Measurements from ENCODE around the gene PCDHGA11. TPM values are rescaled to one million over a fixed set of nuclear protein-coding genes. Genes with fewer than 3 reads are reported as not detected.

Gene PCDHGA11
- total and polyA plus RNA-seq, 9 of the 15 experiments (the other 6 are each of a cell fraction or from before 2014, with no cell fraction given), result 0.04 to 0.07 (median 0.04) TPM; not detected in 4

DNA sequence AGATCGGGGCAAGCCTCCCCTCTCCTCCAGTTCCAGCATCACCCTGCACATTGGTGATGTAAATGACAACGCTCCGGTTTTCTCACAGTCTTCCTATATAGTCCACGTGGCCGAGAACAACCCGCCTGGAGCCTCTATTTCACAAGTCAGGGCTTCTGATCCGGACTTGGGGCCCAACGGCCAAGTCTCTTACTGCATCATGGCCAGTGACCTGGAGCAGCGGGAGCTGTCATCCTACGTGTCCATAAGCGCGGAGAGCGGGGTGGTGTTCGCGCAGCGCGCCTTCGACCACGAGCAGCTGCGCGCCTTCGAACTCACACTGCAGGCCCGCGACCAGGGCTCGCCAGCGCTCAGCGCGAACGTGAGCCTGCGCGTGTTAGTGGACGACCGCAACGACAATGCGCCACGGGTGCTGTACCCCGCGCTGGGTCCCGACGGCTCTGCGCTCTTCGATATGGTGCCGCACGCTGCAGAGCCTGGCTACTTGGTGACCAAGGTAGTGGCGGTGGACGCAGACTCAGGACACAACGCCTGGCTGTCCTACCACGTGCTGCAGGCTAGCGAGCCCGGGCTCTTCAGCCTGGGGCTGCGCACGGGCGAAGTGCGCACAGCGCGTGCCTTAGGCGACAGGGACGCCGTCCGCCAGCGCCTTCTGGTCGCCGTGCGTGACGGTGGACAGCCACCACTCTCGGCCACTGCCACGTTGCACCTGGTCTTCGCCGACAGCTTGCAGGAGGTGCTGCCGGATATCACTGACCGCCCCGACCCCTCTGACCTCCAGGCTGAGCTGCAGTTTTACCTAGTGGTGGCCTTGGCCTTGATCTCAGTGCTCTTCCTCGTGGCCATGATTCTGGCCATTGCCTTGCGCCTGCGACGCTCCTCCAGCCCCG, 31.5 kb upstream of the PCDHGA11 start:
- ChIA-PET POLR2A (no interaction called here), CTCF (ENCODE audit: low intra/inter-chr PET ratio) (no interaction called here)
- no peak for DNase-seq (ENCODE audit: extremely low read depth in 1 of 4, low spot score in 3 of 4)
- Histone ChIP-seq H3K27me3 (ENCODE audit: control insufficient read depth in 2 of 2, insufficient read depth in 2 of 2, low read length in 2 of 2) (peaks cover 3 to 32% of the 10 kb centered on the region in 2 experiments; a peak in 3 of 5 replicates), H3K27ac (ENCODE audit: extremely low read depth, low read depth, low read length) (no peak overlapping the region), H3K9me1 (ENCODE audit: control insufficient read depth, insufficient read depth, low read length) (no peaks in the 10 kb centered on the region), H3K4me1 (replicated peaks in 1 of 2; ENCODE audit: control insufficient read depth in 2 of 2, insufficient read depth in 2 of 2, low read length in 2 of 2) (peaks cover 0 to 13% of the 10 kb centered on the region in 2 experiments; a peak in 1 of 5 replicates), H3K36me3 (ENCODE audit: control insufficient read depth, insufficient read depth, low read length) (no peaks in the 10 kb centered on the region), H3K9me3 (replicated peaks; ENCODE audit: control insufficient read depth, insufficient read depth, low read depth, low read length) (no peaks in the 10 kb centered on the region), H2AFZ (ENCODE audit: low read depth, low read length) (no peak overlapping the region), H3K4me2 (ENCODE audit: insufficient read depth, low read length) (no peak overlapping the region), H4K20me1 (replicated peaks; ENCODE audit: control insufficient read depth, insufficient read depth, low read length) (no peaks in the 10 kb centered on the region), H3K9ac (ENCODE audit: insufficient read depth in 1 of 2, low read depth in 2 of 2, low read length in 2 of 2) (no peak overlapping the region), H3K4me3 (no peak overlapping the region), H3K79me2 (ENCODE audit: control insufficient read depth, insufficient read depth, low read length) (no peaks in the 10 kb centered on the region)
- intact Hi-C loops (cut with micrococcal nuclease), result no loop called here
- TF ChIP-seq ZNF175 (CRISPR knock-in tag; IDR thresholded peaks at IDR 0.05; ENCODE audit: low read depth), result no peak
- no peak for TF ChIP-seq SIN3B (IDR thresholded peaks at IDR 0.05; ENCODE audit: low read depth)
- no peak for TF ChIP-seq ADNP (tag; IDR thresholded peaks at IDR 0.05)
- no peak for TF ChIP-seq ZBED1 (IDR thresholded peaks at IDR 0.05)
- no peak for TF ChIP-seq MXI1 (IDR thresholded peaks at IDR 0.05; ENCODE audit: low read depth, low read length)
- no peak for TF ChIP-seq E2F8 (IDR thresholded peaks at IDR 0.05; ENCODE audit: low read depth, partially characterized antibody)
- TF ChIP-seq ZNF217 (CRISPR knock-in tag; IDR thresholded peaks at IDR 0.05), result no peak
- 31% methylated on average over 71 of the region's 77 CpGs for WGBS (ENCODE audit: insufficient coverage, low coverage, missing lambda C conversion rate)
- no peak for ATAC-seq
- in situ Hi-C loops (cut with MboI), result no loop called here
- no peak for FAIRE-seq
- BruUV-seq (replicated peaks), result no TSS peak
